HepG2 (cell line): ENCODE measurements around the gene TLK1. TPM values are rescaled to one million over a fixed set of nuclear protein-coding genes. Genes with fewer than 3 reads are reported as not detected.

Experiments
- ARNTL ChIP-seq: sonication (generic); formaldehyde crosslinking; IDR thresholded peaks from 2 replicates; pipeline ENCODE4 v1.4.0; 2020; ENCODE audit warnings: mild to moderate bottlenecking, missing genetic modification reagents
- HDAC1 ChIP-seq: sonication (generic); formaldehyde crosslinking; IDR thresholded peaks from 2 replicates; pipeline ENCODE4 v1.5.1; 2020; ENCODE audit warnings: mild to moderate bottlenecking, missing genetic modification reagents
- SETDB1 ChIP-seq: sonication (generic); formaldehyde crosslinking; IDR thresholded peaks from 2 replicates; pipeline ENCODE4 v1.5.1; 2020; ENCODE audit warnings: missing genetic modification reagents, mild to moderate bottlenecking, borderline replicate concordance
- TARDBP ChIP-seq: sonication (generic); formaldehyde crosslinking; IDR thresholded peaks from 2 replicates; pipeline ENCODE4 v1.8.0; 2022; ENCODE audit warnings: mild to moderate bottlenecking, missing genetic modification reagents
- TOE1 ChIP-seq: sonication (generic); formaldehyde crosslinking; IDR thresholded peaks from 2 replicates; pipeline ENCODE4 v1.4.0; 2020; ENCODE audit warnings: mild to moderate bottlenecking, missing genetic modification reagents
- ZFP91 ChIP-seq: sonication (generic); formaldehyde crosslinking; IDR thresholded peaks from 2 replicates; pipeline ENCODE4 v1.9.0; 2022; ENCODE audit warnings: missing genetic modification reagents, mild to moderate bottlenecking, borderline replicate concordance
- ZNF142 ChIP-seq: sonication (generic); formaldehyde crosslinking; IDR thresholded peaks from 2 replicates; pipeline ENCODE4 v1.4.0; 2020; ENCODE audit warnings: missing genetic modification reagents
- ZNF18 ChIP-seq: sonication (generic); formaldehyde crosslinking; IDR thresholded peaks from 2 replicates; pipeline ENCODE4 v1.8.0; 2022; ENCODE audit warnings: mild to moderate bottlenecking, missing genetic modification reagents; ENCODE audit not compliant: insufficient replicate concordance
- ZNF510 ChIP-seq: sonication (generic); formaldehyde crosslinking; IDR thresholded peaks from 2 replicates; pipeline ENCODE4 v1.4.0; 2020; ENCODE audit warnings: low read depth, mild to moderate bottlenecking, missing genetic modification reagents
- polyA plus RNA-seq, 8 experiments: library from polyadenylated mRNA; depleted of rRNA in 3 of 8; stranded (reverse) in 7 of 8; unstranded in 1 of 8; fragments of >200 nt; fragmentation: Illumina TruSeq in 4 of 8; extraction: Trizol in 4 of 8; gene quantifications; 2 replicates each; pipeline versions ENCODE4 v1.2.1 to v1.2.3, GENCODE V29; 2011 to 2016; ENCODE audit warnings: low read depth in 4 of 8, missing spikeins in 1 of 8, mixed read lengths in 1 of 8; ENCODE audit not compliant: insufficient read depth in 1 of 8
- total RNA-seq, 5 experiments: library from RNA; depleted of rRNA; stranded (reverse); fragments of >200 nt; fragmentation: Illumina TruSeq; extraction: Trizol; gene quantifications; 2 replicates each; pipeline ENCODE4 v1.2.3, GENCODE V29; 2016; ENCODE audit warnings: low read depth in 1 of 5
- TF ChIP-seq, protein P1 (sequence below): sonication (generic); formaldehyde crosslinking; IDR thresholded peaks from 2 replicates; pipeline ENCODE4 v1.4.0; 2020; ENCODE audit warnings: missing genetic modification reagents
- TF ChIP-seq, protein P2 (sequence below): sonication (generic); formaldehyde crosslinking; conservative IDR thresholded peaks from 2 replicates; pipeline ENCODE4 v1.4.0; 2020; ENCODE audit warnings: mild to moderate bottlenecking, missing genetic modification reagents, moderate library complexity
- TF ChIP-seq, protein P3 (sequence below): IDR thresholded peaks from 2 replicates; pipeline ENCODE4 v1.6.1; 2016; ENCODE audit warnings: low read depth

Gene TLK1
- total and polyA plus RNA-seq, 2 of the 13 experiments (the other 11 are each of a cell fraction or from before 2014, with no cell fraction given) = 16.8 to 28.7 TPM

DNA sequence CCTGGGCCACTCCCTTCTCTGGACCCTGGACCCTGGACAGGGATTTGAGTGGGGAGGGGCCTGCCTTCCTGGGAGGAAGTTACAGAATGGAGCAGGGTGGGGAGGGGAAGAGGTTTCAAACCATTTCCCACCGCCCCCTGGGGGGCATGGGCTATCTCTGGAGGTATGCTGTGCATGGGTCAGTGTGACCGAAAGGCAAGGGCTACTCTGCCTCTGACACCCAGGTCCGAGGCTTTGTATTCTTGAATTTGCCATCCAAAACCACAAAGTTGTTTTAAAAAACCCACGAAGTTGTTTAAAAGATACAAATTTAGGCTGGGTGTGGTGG, 184.8 kb downstream of the TLK1 start (continued):
- TF ChIP-seq, protein P1, sequence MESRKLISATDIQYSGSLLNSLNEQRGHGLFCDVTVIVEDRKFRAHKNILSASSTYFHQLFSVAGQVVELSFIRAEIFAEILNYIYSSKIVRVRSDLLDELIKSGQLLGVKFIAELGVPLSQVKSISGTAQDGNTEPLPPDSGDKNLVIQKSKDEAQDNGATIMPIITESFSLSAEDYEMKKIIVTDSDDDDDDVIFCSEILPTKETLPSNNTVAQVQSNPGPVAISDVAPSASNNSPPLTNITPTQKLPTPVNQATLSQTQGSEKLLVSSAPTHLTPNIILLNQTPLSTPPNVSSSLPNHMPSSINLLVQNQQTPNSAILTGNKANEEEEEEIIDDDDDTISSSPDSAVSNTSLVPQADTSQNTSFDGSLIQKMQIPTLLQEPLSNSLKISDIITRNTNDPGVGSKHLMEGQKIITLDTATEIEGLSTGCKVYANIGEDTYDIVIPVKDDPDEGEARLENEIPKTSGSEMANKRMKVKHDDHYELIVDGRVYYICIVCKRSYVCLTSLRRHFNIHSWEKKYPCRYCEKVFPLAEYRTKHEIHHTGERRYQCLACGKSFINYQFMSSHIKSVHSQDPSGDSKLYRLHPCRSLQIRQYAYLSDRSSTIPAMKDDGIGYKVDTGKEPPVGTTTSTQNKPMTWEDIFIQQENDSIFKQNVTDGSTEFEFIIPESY = no peak
- TF ChIP-seq HDAC1 (CRISPR knock-in tag) (no peak), ARNTL (CRISPR knock-in tag) (no peak), ZNF510 (CRISPR knock-in tag) (no peak), SETDB1 (CRISPR knock-in tag) (0 out of 2 replicates have a peak, but pooled peaks have one; percentile 74), ZNF142 (CRISPR knock-in tag) (no peak), ZFP91 (CRISPR knock-in tag) (no peak; the same call in 1 of the 2 replicates), TOE1 (CRISPR knock-in tag) (0 out of 2 replicates have a peak, but pooled peaks have one; percentile 21), TARDBP (CRISPR knock-in tag) (no peak), ZNF18 (CRISPR knock-in tag) (no peak)
- TF ChIP-seq, protein P2, sequence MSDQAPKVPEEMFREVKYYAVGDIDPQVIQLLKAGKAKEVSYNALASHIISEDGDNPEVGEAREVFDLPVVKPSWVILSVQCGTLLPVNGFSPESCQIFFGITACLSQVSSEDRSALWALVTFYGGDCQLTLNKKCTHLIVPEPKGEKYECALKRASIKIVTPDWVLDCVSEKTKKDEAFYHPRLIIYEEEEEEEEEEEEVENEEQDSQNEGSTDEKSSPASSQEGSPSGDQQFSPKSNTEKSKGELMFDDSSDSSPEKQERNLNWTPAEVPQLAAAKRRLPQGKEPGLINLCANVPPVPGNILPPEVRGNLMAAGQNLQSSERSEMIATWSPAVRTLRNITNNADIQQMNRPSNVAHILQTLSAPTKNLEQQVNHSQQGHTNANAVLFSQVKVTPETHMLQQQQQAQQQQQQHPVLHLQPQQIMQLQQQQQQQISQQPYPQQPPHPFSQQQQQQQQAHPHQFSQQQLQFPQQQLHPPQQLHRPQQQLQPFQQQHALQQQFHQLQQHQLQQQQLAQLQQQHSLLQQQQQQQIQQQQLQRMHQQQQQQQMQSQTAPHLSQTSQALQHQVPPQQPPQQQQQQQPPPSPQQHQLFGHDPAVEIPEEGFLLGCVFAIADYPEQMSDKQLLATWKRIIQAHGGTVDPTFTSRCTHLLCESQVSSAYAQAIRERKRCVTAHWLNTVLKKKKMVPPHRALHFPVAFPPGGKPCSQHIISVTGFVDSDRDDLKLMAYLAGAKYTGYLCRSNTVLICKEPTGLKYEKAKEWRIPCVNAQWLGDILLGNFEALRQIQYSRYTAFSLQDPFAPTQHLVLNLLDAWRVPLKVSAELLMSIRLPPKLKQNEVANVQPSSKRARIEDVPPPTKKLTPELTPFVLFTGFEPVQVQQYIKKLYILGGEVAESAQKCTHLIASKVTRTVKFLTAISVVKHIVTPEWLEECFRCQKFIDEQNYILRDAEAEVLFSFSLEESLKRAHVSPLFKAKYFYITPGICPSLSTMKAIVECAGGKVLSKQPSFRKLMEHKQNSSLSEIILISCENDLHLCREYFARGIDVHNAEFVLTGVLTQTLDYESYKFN = 0 out of 2 replicates have a peak, but pooled peaks have one; percentile 6
- TF ChIP-seq, protein P3, sequence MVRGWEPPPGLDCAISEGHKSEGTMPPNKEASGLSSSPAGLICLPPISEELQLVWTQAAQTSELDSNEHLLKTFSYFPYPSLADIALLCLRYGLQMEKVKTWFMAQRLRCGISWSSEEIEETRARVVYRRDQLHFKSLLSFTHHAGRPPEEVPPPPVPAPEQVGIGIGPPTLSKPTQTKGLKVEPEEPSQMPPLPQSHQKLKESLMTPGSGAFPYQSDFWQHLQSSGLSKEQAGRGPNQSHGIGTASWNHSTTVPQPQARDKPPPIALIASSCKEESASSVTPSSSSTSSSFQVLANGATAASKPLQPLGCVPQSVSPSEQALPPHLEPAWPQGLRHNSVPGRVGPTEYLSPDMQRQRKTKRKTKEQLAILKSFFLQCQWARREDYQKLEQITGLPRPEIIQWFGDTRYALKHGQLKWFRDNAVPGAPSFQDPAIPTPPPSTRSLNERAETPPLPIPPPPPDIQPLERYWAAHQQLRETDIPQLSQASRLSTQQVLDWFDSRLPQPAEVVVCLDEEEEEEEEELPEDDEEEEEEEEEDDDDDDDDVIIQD (CRISPR knock-in tag) = no peak
